GM20000 (cell line): ENCODE measurements around the gene VEGFB.

ENCODE experiments used
- DNase-seq: peaks from one replicate; pipeline ENCODE4 v3.0.0; 2012; ENCODE audit warnings: low spot score
- CTCF ChIP-seq: IDR thresholded peaks from 2 replicates; pipeline ENCODE4 v1.5.1; 2012; ENCODE audit warnings: mild to moderate bottlenecking, control low read depth; ENCODE audit errors: extremely low read depth, missing control alignments

The VEGFB gene

GRCh38 chr11:64255135-64256128, 21.0 kb downstream of the VEGFB start:
- DNase-seq: no peak
- no peak for TF ChIP-seq CTCF

- no peak for DNase-seq
- no peak for TF ChIP-seq CTCF
Measured at GRCh38 chr11:64256300-64256699, 21.9 kb downstream of the VEGFB start.

GRCh38 chr11:64258356-64258755, 24.0 kb downstream of the VEGFB start:
- TF ChIP-seq CTCF: no peak
- no peak for DNase-seq

GRCh38 chr11:64258946-64259532, 24.7 kb downstream of the VEGFB start:
- no peak for DNase-seq
- TF ChIP-seq CTCF: no peak

GRCh38 chr11:64259533-64260067, 25.2 kb downstream of the VEGFB start:
- peak; percentile 66 for DNase-seq
- TF ChIP-seq CTCF: no peak

GRCh38 chr11:64260147-64260708, 25.8 kb downstream of the VEGFB start:
- TF ChIP-seq CTCF: no peak
- peak; percentile 66 for DNase-seq
